Lung microvascular endothelial cell (primary cell): Measurements from ENCODE around the gene DDX10. TPM values are rescaled to one million over a fixed set of nuclear protein-coding genes. Genes with fewer than 3 reads are reported as not detected.
A peak's percentile ranks its signal among the peaks of the same experiment; 100 is the strongest.
"Not testable (repeated sequence)": the region's sequence is repeated elsewhere in the genome, so short reads cannot be mapped to it uniquely, and the experiment has no call there.

Experiments
- DNase-seq, 2 donors: peaks; one replicate each; pipeline versions ENCODE4 v3.0.0 to v3.0.0-alpha.2; 2010; ENCODE audit warnings: low read depth in 2 of 2
- total RNA-seq: library from RNA; depleted of rRNA; stranded (reverse); fragments of >200 nt; gene quantifications from 2 replicates; pipeline ENCODE4 v1.2.1, GENCODE V29; 2014

The DDX10 gene
- total RNA-seq = 32.1 and 34.9 TPM in 2 replicates

DNA sequence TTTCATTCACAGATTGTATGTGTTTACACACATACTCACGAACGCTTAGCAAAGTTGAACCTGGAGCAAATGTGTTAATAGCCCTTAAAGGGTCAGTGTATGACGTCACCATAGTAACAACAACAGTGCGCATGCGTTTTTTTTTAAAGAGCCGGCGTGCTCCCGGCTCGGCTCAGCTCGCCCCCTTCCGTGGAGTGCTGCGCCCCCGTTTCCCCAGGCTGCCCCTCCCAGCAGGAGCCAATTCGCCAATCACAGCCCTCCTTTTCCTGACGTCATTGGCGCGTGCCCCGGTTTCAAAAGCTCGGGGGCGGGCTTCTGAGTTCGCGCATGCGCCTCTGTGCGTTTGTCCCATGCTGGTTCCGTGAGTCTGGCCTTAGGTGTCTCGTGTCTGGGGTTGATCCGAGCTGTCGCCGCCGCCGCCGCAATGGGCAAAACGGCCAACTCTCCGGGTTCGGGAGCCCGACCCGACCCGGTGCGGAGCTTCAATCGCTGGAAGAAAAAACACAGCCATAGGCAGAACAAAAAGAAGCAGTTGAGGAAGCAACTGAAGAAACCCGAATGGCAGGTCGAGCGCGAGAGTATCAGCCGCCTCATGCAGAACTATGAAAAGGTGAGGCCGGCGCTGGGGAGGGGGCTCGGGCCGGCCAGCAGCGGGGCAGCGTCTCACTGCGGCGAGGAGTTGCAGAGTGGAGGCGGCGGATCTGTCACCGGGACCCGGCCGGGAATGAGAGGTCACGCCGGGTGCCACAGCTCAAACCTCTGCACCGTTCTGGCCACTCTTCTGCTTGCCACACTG lies at the start of gene DDX10:
Gene DDX10 (plus strand): TSS at position 340 of the 796 bp plus-strand sequence. CDS start 85 bp downstream, at position 425.
- peak; percentile 99 to 100 for DNase-seq

DNA sequence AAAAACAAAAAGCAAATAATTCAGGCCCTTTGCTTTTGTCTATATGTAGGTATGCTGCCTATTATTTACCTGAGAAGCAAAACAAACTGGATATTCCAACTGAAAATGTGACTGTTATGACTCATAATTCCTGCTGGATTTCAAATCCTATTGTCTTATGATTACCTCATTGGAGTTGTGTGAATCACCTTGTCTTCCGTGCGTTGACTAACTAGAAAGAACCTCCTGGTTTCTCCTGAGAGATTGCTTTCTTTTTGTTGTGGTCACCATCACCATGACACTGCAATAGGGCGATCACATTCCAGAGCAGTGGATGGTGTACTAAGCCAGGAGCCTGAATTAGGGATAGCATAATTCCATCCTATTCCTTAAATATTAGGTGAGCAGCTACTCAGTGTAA lies 48.3 kb upstream of the DDX10 start:
- peak; percentile 64 to 97 for DNase-seq

DNA sequence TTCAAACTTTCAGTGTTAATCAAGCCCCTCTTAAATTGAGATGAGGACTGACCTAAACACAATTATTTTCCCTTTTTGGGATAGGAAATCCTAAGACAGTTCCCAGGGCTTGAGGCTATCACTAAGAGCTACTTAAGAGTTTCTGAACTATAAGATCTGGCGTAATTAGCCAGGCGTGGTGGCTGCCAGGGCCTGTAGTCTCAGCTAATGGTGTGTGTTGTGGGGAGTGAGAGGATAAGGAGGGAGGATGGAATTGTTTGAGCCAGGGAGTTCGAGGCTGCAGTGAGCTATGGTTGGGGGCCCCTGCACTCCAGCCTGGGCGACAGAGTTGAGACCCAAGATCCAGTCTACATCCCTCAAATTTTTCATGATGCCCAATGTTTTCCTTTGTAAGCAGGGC lies 47.8 kb upstream of the DDX10 start:
- no peak for DNase-seq

DNA sequence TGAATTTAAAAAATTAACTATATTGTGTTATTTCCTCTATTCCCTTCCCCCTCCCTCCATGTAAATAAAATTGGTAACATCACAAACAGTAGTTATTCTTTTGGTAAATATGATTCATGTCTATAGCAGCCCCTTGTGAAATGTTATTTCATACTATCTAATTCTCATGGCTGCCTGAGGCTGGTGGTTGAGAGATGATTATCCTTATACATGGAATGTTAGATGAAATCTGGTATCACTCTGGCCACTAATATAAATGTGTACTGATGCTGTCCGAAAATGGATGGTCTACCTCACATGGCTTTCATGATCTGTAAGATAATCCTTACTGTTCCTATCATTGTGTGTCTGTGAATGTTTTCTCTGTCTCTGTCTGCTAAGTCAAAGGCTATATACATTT lies 46.3 kb upstream of the DDX10 start:
- DNase-seq = no peak

DNA sequence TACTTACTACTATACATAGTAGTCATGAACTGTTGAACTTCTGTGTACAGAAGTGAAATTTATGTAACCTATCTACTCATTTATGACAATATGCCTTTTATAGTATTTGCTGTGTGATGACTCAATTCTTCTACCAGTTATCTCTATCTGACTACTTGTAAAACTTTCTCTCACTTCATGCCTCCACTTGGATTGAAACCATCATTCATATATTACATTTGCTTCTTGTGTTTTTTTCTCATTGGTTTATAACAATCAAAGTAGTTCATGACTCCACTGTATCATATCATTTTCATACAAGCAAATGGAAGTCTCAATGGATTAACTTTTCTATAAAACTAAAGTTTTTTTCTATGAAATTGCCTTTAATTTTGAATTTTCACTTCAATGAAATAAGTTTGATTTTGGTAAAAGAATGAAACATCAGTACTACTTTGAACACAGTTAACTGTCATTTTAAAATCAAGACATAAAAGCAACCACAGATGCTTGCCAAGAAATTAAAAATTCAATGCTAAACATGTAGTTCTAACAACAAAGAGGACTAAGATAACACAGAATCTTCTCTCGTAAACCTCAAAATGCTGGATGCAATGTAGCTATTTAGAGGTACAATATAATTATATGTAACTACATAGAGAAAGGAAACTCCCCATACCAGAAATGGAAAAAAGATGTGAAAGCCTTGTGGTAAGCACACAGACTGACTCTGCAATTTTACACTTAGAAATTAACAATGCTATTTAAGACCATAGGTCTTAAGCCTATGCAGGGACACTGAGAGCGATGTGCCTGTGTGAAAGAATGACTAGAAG lies 43.7 kb upstream of the DDX10 start:
- DNase-seq = no peak

DNA sequence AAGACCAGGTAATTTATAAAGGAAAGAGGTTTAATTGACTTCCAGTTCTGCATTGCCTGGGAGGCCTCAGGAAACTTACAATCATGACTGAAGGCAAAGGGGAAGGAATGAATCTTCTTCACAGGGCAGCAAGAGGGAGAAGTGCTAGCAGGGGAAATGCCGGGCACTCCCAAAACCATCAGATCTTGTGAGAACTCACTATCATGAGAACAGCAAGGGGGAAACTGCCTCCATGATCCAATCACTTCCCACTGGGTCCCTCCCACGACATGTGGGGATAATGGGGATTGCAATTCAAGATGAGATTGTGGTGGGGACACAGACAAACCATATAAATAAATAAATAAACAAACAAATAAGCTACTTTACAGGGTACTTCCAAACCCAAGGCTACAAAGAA lies 42.5 kb upstream of the DDX10 start:
- no peak for DNase-seq

DNA sequence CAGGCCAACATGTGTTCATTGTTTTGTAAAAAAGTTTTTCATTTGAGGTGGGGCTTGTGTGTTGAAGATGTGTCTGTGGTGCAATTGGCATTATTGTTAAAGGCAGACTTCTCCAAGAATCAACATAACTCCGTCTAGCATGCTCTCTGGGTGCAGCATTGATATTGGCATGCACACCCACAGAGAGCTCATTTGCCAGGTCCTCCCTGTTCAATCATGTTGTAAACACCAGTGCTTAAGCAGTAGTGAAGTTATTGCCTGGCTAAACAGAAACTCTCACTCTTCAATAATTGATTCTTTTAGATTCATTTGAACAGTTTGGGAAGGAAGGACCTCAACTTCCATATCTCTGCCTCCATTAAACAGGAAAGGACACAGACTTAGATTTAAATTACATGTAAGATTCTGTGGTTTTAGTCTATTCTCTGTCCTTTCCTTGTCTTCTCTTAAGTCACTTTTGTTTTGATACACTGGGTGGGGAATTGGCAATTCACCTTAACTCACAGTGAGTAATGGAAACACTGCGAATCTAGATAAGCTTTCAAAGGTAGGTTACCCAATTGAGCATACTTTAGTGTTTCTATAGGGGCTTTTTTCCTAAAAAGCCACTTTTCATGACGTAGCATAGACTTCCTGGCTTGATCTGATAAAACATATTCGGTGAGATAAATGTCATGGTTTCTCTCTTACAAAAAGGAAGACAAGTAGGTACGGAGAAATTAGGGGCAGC lies 40.5 kb upstream of the DDX10 start:
- no peak for DNase-seq

DNA sequence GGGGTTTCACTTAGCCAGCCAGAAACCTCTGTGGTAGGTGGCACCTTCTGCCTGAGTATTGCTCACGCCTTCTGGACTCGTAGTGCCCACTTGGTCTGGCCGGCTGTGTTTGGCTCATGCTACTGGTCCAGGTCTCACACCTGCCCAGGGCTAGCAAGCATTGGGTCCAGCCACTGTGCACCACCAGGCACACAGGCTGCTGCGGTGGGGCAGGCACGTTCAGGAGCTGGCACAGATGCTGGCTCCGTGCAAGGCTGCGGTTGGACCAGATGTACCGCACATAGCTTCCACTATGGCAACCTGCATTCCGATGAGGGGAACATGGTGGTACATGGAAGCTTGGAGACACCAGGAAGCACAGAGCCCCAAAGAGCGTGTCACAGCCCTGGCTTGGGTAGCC lies 36.5 kb upstream of the DDX10 start:
- DNase-seq = no peak

DNA sequence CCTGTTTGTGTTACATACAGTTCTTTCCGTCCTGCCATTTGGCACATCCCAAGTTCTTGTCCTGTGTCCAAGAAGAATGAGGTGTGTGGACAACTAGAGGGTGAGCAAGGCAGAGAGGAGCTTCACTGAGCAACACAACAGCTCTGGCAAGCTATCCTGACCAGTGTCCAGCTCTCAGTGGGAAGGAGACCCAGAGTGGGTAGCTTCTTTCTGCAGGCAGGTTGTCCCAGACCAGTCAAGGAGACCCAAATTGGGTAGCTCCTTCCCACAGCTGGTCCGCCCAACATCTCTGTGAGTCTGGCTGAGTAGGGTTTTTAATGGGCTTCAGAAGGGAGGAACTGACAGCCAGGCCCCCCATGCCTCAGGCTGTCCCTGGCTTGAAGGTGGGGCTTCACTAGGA lies 36.1 kb upstream of the DDX10 start:
- DNase-seq = no peak

DNA sequence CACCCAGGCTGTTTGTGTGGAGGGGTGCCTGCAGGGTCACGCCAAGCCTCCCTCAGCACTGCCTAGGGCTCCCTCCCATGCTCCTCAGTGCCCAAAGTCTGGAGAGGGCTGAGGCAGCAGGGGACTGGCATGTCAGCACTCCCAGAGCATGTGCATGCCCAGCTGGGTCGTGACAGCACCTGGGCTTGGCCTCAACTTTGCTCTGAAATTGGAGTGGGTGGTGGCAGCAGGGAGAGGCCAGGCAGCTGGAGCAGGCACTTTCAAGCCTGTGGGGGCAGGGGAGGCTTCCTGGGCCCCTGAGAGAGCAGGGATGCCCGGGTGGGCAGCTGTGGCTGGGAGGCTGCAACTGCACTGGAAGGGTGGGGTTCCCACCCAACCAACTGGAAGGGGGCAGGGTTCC lies 35.6 kb upstream of the DDX10 start:
- no peak for DNase-seq

DNA sequence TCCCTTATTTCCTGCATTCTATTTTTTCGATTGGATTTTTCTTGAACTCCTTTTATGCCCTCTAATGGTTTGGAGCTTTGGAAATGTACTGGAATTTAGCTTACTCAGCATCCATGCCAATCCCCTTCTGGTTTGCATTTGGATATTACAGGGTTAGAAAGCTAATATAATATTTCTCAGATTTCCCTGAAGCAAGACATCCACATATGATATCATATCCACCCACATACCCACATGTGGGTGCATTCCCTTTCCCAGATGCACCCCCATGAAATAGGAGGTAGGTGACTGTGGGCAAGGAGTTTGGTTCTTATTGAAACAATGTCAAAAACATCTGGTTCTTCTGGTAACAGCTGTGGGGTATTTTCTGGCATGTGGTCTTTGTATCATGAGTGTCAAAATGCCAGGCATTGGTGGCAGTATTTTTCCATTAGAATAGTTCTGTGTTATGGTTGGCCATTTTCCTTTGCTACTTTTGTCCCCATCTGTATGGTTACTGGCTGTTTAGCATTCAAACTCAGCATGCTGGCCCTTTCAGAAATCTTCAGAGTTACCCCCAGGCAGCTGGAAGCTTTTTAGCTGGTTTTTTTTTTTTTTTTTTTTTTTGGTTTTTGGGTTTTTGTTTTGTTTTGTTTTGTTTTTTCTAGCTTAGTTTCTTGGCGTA lies 32.7 kb upstream of the DDX10 start:
- DNase-seq = no peak

DNA sequence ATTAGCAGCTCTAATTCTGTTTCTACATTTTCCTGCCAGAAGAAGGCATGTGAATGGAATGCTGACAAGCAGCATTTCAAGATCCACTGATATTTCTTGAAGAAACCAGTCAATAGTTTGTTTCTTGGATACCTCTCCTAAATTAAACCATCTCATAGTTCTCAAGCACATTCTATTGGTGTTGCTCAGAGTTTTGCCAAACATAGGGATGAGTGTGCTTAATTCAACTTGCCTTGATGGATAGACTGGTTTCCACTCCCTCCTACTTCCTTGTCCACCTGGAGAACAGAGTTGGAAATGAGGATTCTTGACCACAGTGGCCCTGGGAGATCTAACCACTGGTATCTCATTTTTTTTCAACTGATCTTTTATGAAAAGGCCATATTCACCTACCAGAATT lies 29.8 kb upstream of the DDX10 start:
- no peak for DNase-seq

DNA sequence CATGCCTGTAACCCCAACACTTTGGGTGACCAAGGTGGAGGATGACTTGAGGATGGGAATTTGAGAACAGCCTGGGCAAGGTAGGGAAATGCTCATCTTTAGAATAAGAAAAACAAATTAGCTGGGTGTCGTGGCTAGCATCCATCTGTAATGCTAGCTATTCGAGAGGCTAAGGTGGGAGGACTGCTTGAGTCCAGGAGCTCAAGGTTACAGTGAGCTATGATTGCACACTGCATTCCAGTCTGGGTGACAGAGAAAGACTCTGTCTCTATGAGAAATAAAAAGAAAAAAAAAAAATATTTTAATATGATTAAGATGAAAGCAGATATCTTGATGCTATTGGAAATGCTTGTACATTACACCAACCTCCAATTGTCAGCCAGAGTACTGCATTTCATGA lies 28.6 kb upstream of the DDX10 start:
- DNase-seq = no peak

DNA sequence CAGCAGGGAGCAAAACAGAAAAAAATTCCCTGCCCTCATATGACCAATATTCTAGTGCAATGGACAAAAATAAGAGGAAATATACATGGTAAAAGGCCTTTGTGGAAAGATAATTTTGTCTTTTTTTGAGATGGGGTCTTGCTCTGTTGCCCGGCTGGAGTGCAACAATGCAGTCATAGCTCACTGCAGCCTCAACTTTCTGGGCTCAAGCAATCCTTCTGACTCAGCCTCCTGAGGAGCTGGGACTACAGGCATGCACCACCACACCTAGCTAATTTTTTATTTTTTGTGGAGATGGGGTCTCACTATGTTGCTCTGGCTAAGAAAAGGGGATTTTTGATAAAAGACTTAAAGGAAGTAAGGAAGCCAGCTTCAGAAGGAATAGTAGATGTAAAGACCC lies 25.7 kb upstream of the DDX10 start:
- DNase-seq = no peak

DNA sequence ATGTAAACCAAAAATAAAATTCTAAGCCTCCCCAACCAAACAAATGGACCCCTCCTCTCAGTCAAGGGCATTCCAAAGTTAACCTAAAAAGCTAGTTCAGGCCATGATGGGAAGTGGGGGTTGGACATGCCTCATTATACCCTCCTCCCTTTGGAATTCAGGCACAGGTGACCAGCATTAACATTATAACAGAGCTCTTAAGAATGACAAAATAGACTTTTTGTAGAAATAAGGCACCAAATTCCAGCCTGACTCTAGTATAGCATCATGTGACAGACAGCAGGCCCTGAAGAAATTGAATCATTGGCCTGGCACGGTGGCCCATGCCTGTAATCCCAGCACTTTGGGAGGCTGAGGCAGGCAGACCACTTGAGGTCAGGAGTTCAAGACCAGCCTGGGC lies 23.1 kb upstream of the DDX10 start:
- not testable (repeated sequence) for DNase-seq

DNA sequence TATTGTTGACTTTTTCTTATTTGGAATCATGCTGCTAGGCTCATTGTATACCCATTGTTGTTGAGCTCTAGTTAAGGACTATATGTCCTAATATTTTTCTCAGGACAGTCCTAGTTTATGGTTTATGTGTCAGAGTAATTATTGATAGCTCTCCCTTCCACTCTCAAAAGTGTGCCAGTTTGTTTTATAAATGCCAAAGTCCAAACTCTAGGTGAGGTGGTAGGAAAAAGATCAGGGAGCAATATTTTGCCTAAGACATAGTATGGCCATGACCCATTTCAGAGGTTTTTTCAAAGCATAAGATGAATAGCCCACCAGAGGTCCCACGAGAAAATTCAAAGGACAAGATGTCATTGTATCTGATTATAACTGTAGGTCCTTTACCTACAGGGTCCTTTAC lies 20.9 kb upstream of the DDX10 start:
- DNase-seq = no peak

DNA sequence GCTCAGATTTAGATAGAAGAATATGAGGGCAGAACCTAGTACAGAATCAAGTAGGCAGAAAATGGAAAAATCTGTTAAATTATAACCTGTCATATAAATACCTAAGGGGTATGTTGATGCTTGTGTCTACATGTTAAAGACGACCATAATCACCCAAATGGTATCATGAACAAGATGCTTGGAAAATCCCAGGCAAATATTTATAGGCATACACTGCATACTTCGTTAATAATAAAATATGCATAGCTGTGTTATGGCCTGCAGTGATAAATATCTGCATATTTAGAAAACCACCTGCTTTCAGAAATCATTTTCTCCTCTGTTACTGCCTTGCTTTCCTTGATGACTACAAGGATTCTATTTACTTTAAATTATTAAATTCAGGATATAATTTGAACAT lies 18.9 kb upstream of the DDX10 start:
- DNase-seq = no peak

DNA sequence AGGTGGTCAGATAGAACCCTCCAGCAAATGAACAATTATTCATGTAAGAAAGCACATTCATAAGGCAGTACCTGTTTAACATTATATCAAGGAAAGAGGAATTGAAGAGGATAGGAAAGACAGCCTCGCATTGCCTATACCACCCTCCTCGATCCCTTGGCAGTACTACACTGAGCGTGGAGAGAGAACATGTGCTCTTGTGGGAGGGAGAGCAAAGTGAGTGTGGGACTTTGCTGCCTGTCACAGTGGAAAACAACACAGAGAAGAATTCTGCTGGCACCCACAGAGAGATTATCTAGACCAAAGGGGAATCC lies 17.5 kb upstream of the DDX10 start:
- peak in 1 of 2 donors; percentile 42 for DNase-seq

DNA sequence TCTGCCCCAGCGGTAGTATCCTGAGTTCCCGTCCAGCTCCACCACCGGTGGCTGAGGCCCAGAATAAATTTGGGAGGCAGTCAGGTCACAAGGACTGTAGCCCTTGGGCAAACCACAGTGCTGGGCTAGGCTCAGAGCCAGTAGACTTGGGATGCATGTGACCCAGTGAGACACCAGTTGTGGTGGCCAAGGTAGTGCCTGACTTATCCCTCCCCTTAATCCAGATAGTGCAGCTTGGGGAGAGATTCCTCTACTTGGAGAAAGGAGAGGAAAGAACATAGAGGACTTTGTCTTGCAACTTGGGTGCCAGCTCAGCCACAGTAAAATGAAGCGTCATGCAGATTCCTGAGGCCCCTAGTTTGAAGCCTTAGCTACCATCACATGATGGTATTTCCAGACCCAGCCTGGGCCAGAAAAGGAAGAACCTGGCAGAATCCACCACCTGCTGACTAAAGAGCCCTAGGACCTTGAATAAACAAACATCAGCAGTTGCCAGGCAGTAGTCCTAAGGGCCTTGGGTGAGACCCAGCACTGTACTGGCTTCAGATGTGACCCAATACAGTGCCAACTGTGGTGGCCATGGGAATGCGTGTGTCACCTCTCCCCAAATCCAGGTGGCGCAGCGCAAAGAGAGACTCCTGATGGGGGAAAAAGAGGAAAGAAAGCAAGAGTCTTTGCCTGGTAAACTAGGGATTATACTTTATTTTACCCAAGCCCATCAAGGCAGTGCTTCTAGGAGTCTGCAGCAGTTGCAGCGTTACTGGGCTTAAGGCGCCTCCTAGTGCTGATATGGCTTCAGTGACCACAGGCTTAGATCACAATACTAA lies 17.0 kb upstream of the DDX10 start:
- peak; percentile 83 to 87 for DNase-seq

DNA sequence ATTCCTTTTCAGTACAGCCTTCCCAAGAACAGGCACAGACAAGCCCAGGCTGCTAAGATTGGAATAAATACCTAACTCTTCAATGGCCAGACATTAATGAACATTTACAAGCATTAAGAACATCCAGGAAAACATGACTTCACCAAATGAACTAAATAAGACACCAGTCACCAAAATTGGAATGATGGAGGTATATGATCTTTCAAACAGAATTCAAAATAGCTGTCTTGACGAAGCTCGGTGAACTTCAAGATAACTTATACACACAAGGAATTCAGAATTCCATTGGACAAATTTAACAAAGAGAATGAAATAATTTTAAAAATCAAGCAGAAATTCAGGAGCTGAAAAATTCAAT lies 16.4 kb upstream of the DDX10 start:
- no peak for DNase-seq

DNA sequence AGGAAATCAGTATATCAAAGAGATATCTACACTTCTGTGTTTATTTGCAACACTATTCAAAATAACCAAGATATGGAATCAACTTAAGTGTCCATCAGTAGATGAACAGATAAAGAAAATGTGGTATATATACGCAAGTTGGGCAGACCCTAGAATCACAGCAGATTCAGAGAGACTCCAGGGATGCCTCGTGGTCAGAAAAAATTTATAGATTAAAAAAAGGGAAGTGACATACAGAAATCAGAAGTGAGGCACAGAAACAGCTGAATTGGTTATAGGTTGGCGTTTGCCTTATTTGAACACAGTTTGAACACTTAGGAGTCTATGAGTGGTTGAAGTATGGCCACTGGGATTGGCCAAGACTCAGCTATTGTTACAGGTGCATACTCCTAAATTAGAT lies 10.8 kb upstream of the DDX10 start:
- not testable (repeated sequence) for DNase-seq
